PC-9 (cell line): ENCODE data around the gene DPYSL3. TPM values are rescaled to one million over a fixed set of nuclear protein-coding genes. Genes with fewer than 3 reads are reported as not detected.

Source experiments
- BruUV-seq: library from RNA; stranded (reverse); fragments of 400-500 nt; replicated peaks from 2 replicates; lab custom pipeline; 2021; lab: Mats Ljungman, UMichigan
- CTCF ChIA-PET: fragments of 300-600 bp; sonication (Branson Sonifier 250); formaldehyde crosslinking; loops from one replicate; lab custom pipeline; 2022; ENCODE audit warnings: antibody characterized with exemption; lab: Charles Lee
- POLR2A ChIA-PET: fragments of 300-600 bp; sonication (Branson Sonifier 250); formaldehyde crosslinking; loops from one replicate; lab custom pipeline; 2022; ENCODE audit warnings: antibody characterized with exemption; ENCODE audit not compliant: unreplicated experiment; lab: Charles Lee
- DNase-seq, 2 experiments: peaks; one replicate each; pipeline versions ENCODE4 v3.0.0 to v3.0.0-alpha.2; 2015 to 2022; ENCODE audit warnings: mixed read lengths in 1 of 2
- H2AFZ ChIP-seq: fragments of 200-600 bp; sonication (generic); 2 replicates; pipeline ENCODE4 v1.8.1; 2017; ENCODE audit warnings: antibody characterized with exemption
- H3F3A ChIP-seq: fragments of 200-600 bp; sonication (generic); 2 replicates; pipeline ENCODE4 v1.8.1; 2017; ENCODE audit warnings: antibody characterized with exemption, mild to moderate bottlenecking, low read depth; ENCODE audit not compliant: insufficient read depth
- H3K27ac ChIP-seq: fragments of 200-600 bp; sonication (generic); 2 replicates; pipeline ENCODE4 v1.6.1; 2016; ENCODE audit warnings: mixed run types
- H3K27me3 ChIP-seq: fragments of 200-600 bp; sonication (generic); 2 replicates; pipeline ENCODE4 v1.6.1; 2016; ENCODE audit warnings: low read depth, mixed run types; ENCODE audit not compliant: insufficient read depth
- H3K36me3 ChIP-seq: fragments of 200-600 bp; sonication (generic); 2 replicates; pipeline ENCODE4 v1.6.1; 2016; ENCODE audit warnings: low read depth, mixed run types
- H3K4me1 ChIP-seq: fragments of 200-600 bp; sonication (generic); replicated peaks from 2 replicates; pipeline ENCODE4 v1.6.1; 2016; ENCODE audit warnings: mixed run types; ENCODE audit not compliant: insufficient read depth
- H3K4me2 ChIP-seq: fragments of 200-600 bp; sonication (generic); 2 replicates; pipeline ENCODE4 v1.6.1; 2017; ENCODE audit warnings: mixed run types
- H3K4me3 ChIP-seq: fragments of 200-600 bp; sonication (generic); 2 replicates; pipeline ENCODE4 v1.6.1; 2016; ENCODE audit warnings: mixed run types
- H3K79me2 ChIP-seq: fragments of 200-600 bp; sonication (generic); 2 replicates; pipeline ENCODE4 v1.6.1; 2017; ENCODE audit warnings: low read depth, mixed run types
- H3K9me2 ChIP-seq: fragments of 200-600 bp; sonication (generic); 2 replicates; pipeline ENCODE4 v1.8.1; 2017; ENCODE audit warnings: mild to moderate bottlenecking; ENCODE audit not compliant: insufficient read depth
- H3K9me3 ChIP-seq: fragments of 200-600 bp; sonication (generic); 2 replicates; pipeline ENCODE4 v1.8.1; 2016; ENCODE audit warnings: low read depth; ENCODE audit not compliant: insufficient read depth
- H4K20me1 ChIP-seq: fragments of 200-600 bp; sonication (generic); 2 replicates; pipeline ENCODE4 v1.8.1; 2017; ENCODE audit not compliant: insufficient read depth
- CTCF ChIP-seq: fragments of 200-600 bp; sonication (generic); conservative IDR thresholded peaks from 2 replicates; pipeline ENCODE4 v1.6.1; 2017; ENCODE audit warnings: mixed run types, antibody characterized with exemption, mild to moderate bottlenecking, moderate library complexity
- EZH2 ChIP-seq: fragments of 200-600 bp; sonication (generic); IDR thresholded peaks from 2 replicates; pipeline ENCODE4 v1.8.0; 2017; ENCODE audit warnings: antibody characterized with exemption, low read depth
- intact Hi-C: fragments of 100-400 bp; cut with micrococcal nuclease; formaldehyde crosslinking; loops from one replicate; pipeline ENCODE4 v1.10.0; 2022; ENCODE audit not compliant: unreplicated experiment
- total RNA-seq: library from RNA; stranded (reverse); gene quantifications from 2 replicates; pipeline ENCODE4 v1.2.3, GENCODE V29; 2021

The DPYSL3 gene
- total RNA-seq, 1 experiment from 2014 or later, result 1.3 TPM

- Histone ChIP-seq H3K27me3 (0 out of 2 replicates have a peak, but pooled peaks cover 6% of the 10 kb centered on the region), H3K4me3 (no peak overlapping the region), H3K9me2 (0 out of 2 replicates have a peak, but pooled peaks cover 4% of the 10 kb centered on the region), H3K4me1 (no peaks in the 10 kb centered on the region), H3K79me2 (no peaks in the 10 kb centered on the region), H3K27ac (no peak overlapping the region), H3K9me3 (no peaks in the 10 kb centered on the region), H3F3A (no peaks in the 10 kb centered on the region), H3K4me2 (no peak overlapping the region), H4K20me1 (no peaks in the 10 kb centered on the region), H3K36me3 (no peaks in the 10 kb centered on the region), H2AFZ (no peak overlapping the region)
- intact Hi-C loops, result loop anchor here (10.0 kb wide), 1 partner anchor 179 kb away; no protein-coding TSS in a partner anchor
- no peak for DNase-seq
- POLR2A ChIA-PET, result no interaction called here
- no TSS peak for BruUV-seq
- no peak for TF ChIP-seq CTCF
- no peak for TF ChIP-seq EZH2
- CTCF ChIA-PET, result no interaction called here
These were observed 113.6 kb downstream of the DPYSL3 start for GRCh38 chr5:147396070-147396823.

- Histone ChIP-seq H3K27me3 (peaks cover 10% of the 10 kb centered on the region; the same call in 1 of the 2 replicates), H4K20me1 (no peaks in the 10 kb centered on the region), H3K79me2 (no peaks in the 10 kb centered on the region), H3K4me3 (no peak overlapping the region), H3K4me2 (no peak overlapping the region), H2AFZ (no peak overlapping the region), H3K9me2 (0 out of 2 replicates have a peak, but pooled peaks cover 4% of the 10 kb centered on the region), H3K9me3 (no peaks in the 10 kb centered on the region), H3K27ac (no peak overlapping the region), H3F3A (no peaks in the 10 kb centered on the region), H3K4me1 (no peaks in the 10 kb centered on the region), H3K36me3 (no peaks in the 10 kb centered on the region)
- no TSS peak for BruUV-seq
- DNase-seq, result no peak
- intact Hi-C loops, result loop anchor here (10.0 kb wide), 1 partner anchor 181 kb away; no protein-coding TSS in a partner anchor
- POLR2A ChIA-PET, result no interaction called here
- CTCF ChIA-PET, result no interaction called here
- TF ChIP-seq EZH2 (no peak), CTCF (peak; percentile 35; the same call in 1 of the 2 replicates)
These were observed 115.8 kb downstream of the DPYSL3 start for GRCh38 chr5:147393874-147394672.

GRCh38 chr5:147391781-147392180 is 118.1 kb downstream of the DPYSL3 start:
- no peaks in the 10 kb centered on the region for H3K79me2 ChIP-seq
- no peak overlapping the region for H2AFZ ChIP-seq
- no peak overlapping the region for H3K4me2 ChIP-seq
- no peaks in the 10 kb centered on the region for H3K9me3 ChIP-seq
- ChIA-PET POLR2A (no interaction called here), CTCF (no interaction called here)
- intact Hi-C loops, result loop anchor here (10.0 kb wide), 1 partner anchor 183 kb away; no protein-coding TSS in a partner anchor
- no TSS peak for BruUV-seq
- H3K27ac ChIP-seq, result no peak overlapping the region
- no peaks in the 10 kb centered on the region for H3F3A ChIP-seq
- peaks cover 12% of the 10 kb centered on the region; the same call in 1 of the 2 replicates for H3K27me3 ChIP-seq
- H4K20me1 ChIP-seq, result no peaks in the 10 kb centered on the region
- TF ChIP-seq CTCF (peak; percentile 50), EZH2 (no peak)
- peak in 1 of 2 experiments; percentile 12 for DNase-seq
- H3K9me2 ChIP-seq, result 0 out of 2 replicates have a peak, but pooled peaks cover 4% of the 10 kb centered on the region
- H3K4me3 ChIP-seq, result no peak overlapping the region
- no peaks in the 10 kb centered on the region for H3K4me1 ChIP-seq
- no peaks in the 10 kb centered on the region for H3K36me3 ChIP-seq
